Fibroblast of villous mesenchyme (primary cell): ENCODE results near the gene XPA. TPM values are rescaled to one million over a fixed set of nuclear protein-coding genes. Genes with fewer than 3 reads are reported as not detected.

ENCODE experiments used
- DNase-seq: peaks from one replicate; pipeline ENCODE4 v3.0.0-alpha.2; 2010; ENCODE audit warnings: low read depth
- H3K4me3 ChIP-seq: 2 replicates; pipeline ENCODE4 v1.5.1; 2011; ENCODE audit warnings: low read depth, mild to moderate bottlenecking, low read length
- total RNA-seq: library from RNA; depleted of rRNA; stranded (reverse); fragments of >200 nt; gene quantifications from 2 replicates; pipeline ENCODE4 v1.2.3, GENCODE V29; 2012
- TF ChIP-seq, protein P1 (sequence below): IDR thresholded peaks from 2 replicates; pipeline ENCODE4 v1.5.1; 2012; ENCODE audit warnings: low read depth, mild to moderate bottlenecking, low read length; ENCODE audit not compliant: insufficient read depth

XPA gene
- total RNA-seq, 1 donor, result 7.8 TPM

DNA sequence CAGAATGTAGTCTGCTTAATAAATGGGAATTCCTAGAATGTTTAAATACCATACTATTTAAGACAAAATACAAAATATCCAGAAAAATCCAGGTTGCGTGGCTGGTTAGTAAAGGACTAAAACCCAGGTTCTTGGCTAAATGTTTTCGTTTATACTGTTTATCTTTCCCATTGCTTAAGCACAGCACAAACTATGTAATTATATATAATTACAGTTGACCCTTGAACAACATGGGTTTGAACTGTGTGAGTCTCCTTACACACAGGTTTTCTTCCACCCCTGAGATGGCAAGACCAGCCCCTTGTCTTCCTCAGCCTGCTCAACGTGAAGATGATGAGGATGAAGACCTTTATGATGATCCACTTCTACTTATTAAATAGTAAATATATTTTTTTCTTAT lies 24.7 kb downstream of the XPA start:
- no peak for DNase-seq
- no peak overlapping the region for H3K4me3 ChIP-seq
- TF ChIP-seq, protein P1, sequence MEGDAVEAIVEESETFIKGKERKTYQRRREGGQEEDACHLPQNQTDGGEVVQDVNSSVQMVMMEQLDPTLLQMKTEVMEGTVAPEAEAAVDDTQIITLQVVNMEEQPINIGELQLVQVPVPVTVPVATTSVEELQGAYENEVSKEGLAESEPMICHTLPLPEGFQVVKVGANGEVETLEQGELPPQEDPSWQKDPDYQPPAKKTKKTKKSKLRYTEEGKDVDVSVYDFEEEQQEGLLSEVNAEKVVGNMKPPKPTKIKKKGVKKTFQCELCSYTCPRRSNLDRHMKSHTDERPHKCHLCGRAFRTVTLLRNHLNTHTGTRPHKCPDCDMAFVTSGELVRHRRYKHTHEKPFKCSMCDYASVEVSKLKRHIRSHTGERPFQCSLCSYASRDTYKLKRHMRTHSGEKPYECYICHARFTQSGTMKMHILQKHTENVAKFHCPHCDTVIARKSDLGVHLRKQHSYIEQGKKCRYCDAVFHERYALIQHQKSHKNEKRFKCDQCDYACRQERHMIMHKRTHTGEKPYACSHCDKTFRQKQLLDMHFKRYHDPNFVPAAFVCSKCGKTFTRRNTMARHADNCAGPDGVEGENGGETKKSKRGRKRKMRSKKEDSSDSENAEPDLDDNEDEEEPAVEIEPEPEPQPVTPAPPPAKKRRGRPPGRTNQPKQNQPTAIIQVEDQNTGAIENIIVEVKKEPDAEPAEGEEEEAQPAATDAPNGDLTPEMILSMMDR, result no peak

DNA sequence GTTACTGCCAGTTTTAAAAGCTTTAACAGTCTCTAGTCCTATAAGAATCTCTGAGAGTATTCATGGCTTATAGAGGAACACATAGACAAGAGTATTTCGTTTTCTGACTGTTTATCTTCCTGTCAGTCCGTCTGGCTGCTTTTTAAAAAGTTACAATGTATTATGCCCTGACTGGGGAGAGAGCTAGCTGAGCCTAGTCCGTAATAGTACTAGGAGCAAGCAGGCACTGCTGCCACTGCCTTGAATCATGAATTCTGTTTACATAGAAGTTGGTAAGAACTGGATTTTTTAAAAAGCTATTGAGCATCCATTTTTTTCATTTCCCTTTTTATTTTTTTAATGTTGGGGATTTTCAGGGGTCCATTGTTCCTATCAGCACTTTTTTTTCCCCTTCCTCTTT lies 26.6 kb downstream of the XPA start:
- DNase-seq, result no peak
- TF ChIP-seq, protein P1, result no peak
- no peak overlapping the region for H3K4me3 ChIP-seq

DNA sequence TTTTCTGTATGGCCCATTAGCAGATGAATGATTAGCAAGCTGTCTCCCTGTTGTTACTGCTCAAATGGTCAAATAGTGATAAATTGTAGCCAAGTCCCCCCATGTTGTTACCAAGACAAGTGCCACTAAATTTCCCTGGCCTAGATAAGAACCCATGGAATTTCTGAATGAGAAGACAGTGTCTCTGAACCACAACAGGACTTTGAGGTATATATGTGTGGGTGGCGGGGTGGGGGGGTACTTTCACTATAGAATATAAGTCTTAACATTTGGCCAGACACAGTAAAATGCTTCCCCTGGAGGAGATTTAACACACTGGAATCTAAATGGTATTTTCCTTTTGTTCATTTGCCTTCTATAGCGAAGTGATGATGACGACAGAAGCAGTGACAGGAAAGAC lies 28.7 kb downstream of the XPA start:
- TF ChIP-seq, protein P1, result no peak
- no peak for DNase-seq
- H3K4me3 ChIP-seq, result no peak overlapping the region

DNA sequence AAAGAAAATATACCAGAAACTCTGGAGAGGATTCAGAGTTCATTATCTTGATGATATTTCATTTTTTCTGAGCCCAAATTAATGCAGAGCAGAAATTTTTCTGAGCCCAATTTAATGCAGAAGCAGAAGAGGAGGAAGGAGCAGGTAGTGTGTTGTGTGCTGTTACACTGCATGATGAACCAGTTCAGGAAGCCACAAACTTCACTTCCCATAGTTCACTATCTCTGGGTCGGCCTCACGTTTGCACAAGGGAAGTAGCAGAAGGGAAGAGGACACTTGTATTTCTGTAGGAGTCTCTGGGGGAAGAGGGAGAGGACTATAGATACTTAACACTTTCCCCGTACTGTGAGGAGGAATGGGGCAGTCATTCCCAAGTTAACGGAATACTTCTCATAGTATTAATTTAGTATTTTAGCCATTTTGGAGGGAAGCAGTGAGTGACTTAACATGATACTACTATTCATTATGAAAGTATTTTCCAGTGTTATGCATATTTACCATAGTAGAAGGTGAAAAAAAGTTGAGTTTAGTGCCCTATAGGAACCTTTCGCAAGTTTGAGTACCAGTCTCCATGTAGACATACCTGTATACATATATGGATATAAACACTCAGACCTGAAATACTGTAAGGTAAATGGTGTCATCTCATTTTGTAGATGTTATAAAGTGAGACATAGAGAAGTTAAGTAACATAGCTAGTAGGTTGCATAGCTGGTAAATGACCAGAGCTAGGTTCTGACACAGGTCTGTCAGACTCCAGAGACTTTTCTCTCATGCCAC lies 30.0 kb downstream of the XPA start:
- H3K4me3 ChIP-seq, result no peak overlapping the region
- DNase-seq, result no peak
- TF ChIP-seq, protein P1, result no peak

DNA sequence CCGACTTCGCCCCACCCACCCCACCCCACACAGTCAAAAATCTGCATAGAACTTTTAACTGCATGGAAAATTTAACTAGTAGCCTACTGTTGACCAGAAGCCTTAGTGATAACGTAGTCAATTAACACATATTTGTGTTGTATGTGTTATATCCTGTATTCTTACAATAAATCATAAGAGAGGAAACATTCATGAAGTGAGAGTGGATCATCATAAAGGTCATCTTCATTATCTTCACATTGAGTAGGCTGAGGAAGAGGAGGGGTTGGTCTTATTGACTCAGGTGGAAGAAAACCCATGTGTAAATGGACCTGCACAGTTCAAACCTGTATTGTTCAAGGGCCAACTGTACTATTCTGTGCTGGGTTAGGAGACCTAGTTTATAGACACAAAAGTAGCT lies 31.4 kb downstream of the XPA start:
- TF ChIP-seq, protein P1, result no peak
- no peak for DNase-seq
- no peak overlapping the region for H3K4me3 ChIP-seq

DNA sequence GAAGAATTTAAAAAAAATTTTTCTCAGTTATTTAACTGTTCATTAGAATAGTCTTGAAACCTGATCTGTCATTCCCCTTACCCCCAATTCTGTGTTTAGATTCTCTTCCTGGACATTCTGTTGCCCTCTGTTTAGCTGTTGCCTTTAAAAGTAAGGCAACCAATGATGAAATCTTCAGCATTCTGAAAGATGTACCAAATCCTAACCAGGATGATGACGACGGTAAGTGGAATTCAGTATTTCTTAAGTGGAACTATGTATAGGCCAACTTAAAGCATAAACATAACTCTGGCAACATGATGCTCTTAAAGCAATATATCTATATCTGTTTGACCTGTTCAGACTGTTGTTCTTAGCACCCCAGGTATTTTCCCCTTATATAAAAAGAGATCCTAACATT lies 36.3 kb downstream of the XPA start:
- TF ChIP-seq, protein P1, result no peak
- no peak overlapping the region for H3K4me3 ChIP-seq
- DNase-seq, result peak; percentile 65

DNA sequence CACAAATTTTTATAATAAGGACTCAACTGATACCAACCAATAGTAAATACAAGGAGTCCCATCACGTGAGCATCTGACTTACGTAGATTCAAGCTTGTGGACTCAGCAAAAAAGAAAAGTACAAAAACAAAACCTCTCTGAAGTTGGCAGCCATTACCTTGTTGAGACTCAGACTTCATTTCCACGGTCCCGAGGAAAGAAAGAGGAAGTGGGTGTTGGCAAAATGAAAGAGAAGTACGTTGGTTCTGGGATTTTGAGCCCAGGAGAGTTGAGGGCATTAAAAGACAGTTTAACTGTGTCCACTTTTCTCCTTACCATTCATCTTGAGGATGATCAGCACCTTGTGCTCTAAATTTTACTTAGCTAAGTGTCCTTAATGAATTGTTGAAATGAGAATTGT lies 36.8 kb downstream of the XPA start:
- DNase-seq, result no peak
- TF ChIP-seq, protein P1, result no peak
- H3K4me3 ChIP-seq, result no peak overlapping the region
